ENCODE results near the gene TUBB1. TPM values are rescaled to one million over a fixed set of nuclear protein-coding genes. Genes with fewer than 3 reads are reported as not detected.

TUBB1 gene
- total and polyA plus RNA-seq, 4 donors = 0.64 to 6.8 (median 3.7) TPM

- no peak for TF ChIP-seq CTCF (IDR thresholded peaks at IDR 0.05; ENCODE audit: control extremely low read depth, extremely low read depth)
- 84 to 93% methylated on average over 1 of the region's 1 CpG for WGBS, 2 donors
Observed at GRCh38 chr20:59073582-59073981, 54.4 kb downstream of the TUBB1 start.

GRCh38 chr20:59074456-59074855 lies 55.2 kb downstream of the TUBB1 start:
- no peak overlapping the region for H3K9ac ChIP-seq (ENCODE audit: insufficient read depth in 1 of 2, low read length in 2 of 2)
- H3K36me3 ChIP-seq (ENCODE audit: control insufficient read depth in 4 of 4, insufficient read depth in 4 of 4, low read length in 4 of 4) = no peaks in the 10 kb centered on the region
- H3K4me3 ChIP-seq = no peak overlapping the region
- ATAC-seq (ENCODE audit: insufficient read depth, low FRiP score) (no peak), DNase-seq (no peak)
- H3K9me3 ChIP-seq (ENCODE audit: control insufficient read depth in 4 of 4, insufficient read depth in 3 of 4, low read length in 3 of 4) = peaks cover 0 to 2% (median 0%) of the 10 kb centered on the region in 4 donors
- no peak overlapping the region for H3K27ac ChIP-seq (ENCODE audit: low read depth in 1 of 2, low read length in 1 of 2)
- 40 to 85% methylated on average over 3 of the region's 3 CpGs for WGBS, 2 donors
- no peaks in the 10 kb centered on the region for H3K4me1 ChIP-seq (ENCODE audit: control insufficient read depth in 5 of 5, insufficient read depth in 5 of 5, low read length in 5 of 5)
- peaks cover 0 to 23% (median 16%) of the 10 kb centered on the region in 3 donors for H3K27me3 ChIP-seq (ENCODE audit: control insufficient read depth in 3 of 3, insufficient read depth in 3 of 3, low read length in 2 of 3)
- TF ChIP-seq CTCF (IDR thresholded peaks at IDR 0.05; ENCODE audit: control extremely low read depth, extremely low read depth) = no peak

More at GRCh38 chr20:59073582-59073981, 54.4 kb downstream of the TUBB1 start:
- Histone ChIP-seq H3K36me3 (ENCODE audit: control insufficient read depth in 4 of 4, insufficient read depth in 4 of 4, low read length in 4 of 4) (no peaks in the 10 kb centered on the region), H3K4me3 (no peak overlapping the region), H3K27ac (ENCODE audit: low read depth in 1 of 2, low read length in 1 of 2) (no peak overlapping the region), H3K27me3 (ENCODE audit: control insufficient read depth in 3 of 3, insufficient read depth in 3 of 3, low read length in 2 of 3) (peaks cover 0 to 23% (median 16%) of the 10 kb centered on the region in 3 donors), H3K9ac (ENCODE audit: insufficient read depth in 1 of 2, low read length in 2 of 2) (no peak overlapping the region), H3K4me1 (ENCODE audit: control insufficient read depth in 5 of 5, insufficient read depth in 5 of 5, low read length in 5 of 5) (peaks cover 0 to under 1% (median 0%) of the 10 kb centered on the region in 5 donors), H3K9me3 (ENCODE audit: control insufficient read depth in 4 of 4, insufficient read depth in 3 of 4, low read length in 3 of 4) (peaks cover 0 to 2% (median 0%) of the 10 kb centered on the region in 4 donors)
- no peak for ATAC-seq (ENCODE audit: insufficient read depth, low FRiP score)
- DNase-seq = no peak

- no peak for TF ChIP-seq CTCF (IDR thresholded peaks at IDR 0.05; ENCODE audit: control extremely low read depth, extremely low read depth)
Observed at GRCh38 chr20:59075934-59076508, 56.8 kb downstream of the TUBB1 start.

More at GRCh38 chr20:59075934-59076508, 56.8 kb downstream of the TUBB1 start:
- Histone ChIP-seq H3K9ac (ENCODE audit: insufficient read depth in 1 of 2, low read length in 2 of 2) (no peak overlapping the region), H3K9me3 (ENCODE audit: control insufficient read depth in 4 of 4, insufficient read depth in 3 of 4, low read length in 3 of 4) (peaks cover 0 to 2% (median 0%) of the 10 kb centered on the region in 4 donors), H3K27me3 (ENCODE audit: control insufficient read depth in 3 of 3, insufficient read depth in 3 of 3, low read length in 2 of 3) (peaks cover 0 to 21% (median 16%) of the 10 kb centered on the region in 3 donors), H3K27ac (ENCODE audit: low read depth in 1 of 2, low read length in 1 of 2) (no peak overlapping the region), H3K36me3 (ENCODE audit: control insufficient read depth in 4 of 4, insufficient read depth in 4 of 4, low read length in 4 of 4) (no peaks in the 10 kb centered on the region), H3K4me3 (no peak overlapping the region), H3K4me1 (ENCODE audit: control insufficient read depth in 5 of 5, insufficient read depth in 5 of 5, low read length in 5 of 5) (no peaks in the 10 kb centered on the region)
- DNase-seq = no peak
- 74 to 87% methylated on average over 4 of the region's 4 CpGs for WGBS, 2 donors
- no peak for ATAC-seq (ENCODE audit: insufficient read depth, low FRiP score)

Other genes starting within 250 kb of the TUBB1 start
- gene GNAS-AS1, start 168.5 kb upstream of the TUBB1 start, total RNA-seq = 1 to 10 TPM in 1 of 2 donors, under 1 TPM in 1; 0.80 to 1.9 TPM
- gene GNAS-AS1, start 168.5 kb upstream of the TUBB1 start, polyA plus RNA-seq = under 1 TPM; 0.07 to 0.69 TPM
- 1,000 to 10,000 TPM in 1 of 2 donors, 100 to 1,000 TPM in 1; 763 to 1,010 TPM for gene GNAS, start 166.7 kb upstream of the TUBB1 start, total RNA-seq
- 1,000 to 10,000 TPM in 1 of 2 donors, 100 to 1,000 TPM in 1; 638 to 1,238 TPM for gene GNAS, start 166.7 kb upstream of the TUBB1 start, polyA plus RNA-seq
- gene NELFCD, start 38.2 kb upstream of the TUBB1 start, total RNA-seq = 10 to 100 TPM; 46.4 to 93.9 TPM
- gene NELFCD, start 38.2 kb upstream of the TUBB1 start, polyA plus RNA-seq = 10 to 100 TPM; 31.5 to 38.3 TPM
- 100 to 1,000 TPM; 105 to 393 TPM for gene CTSZ, start 12.2 kb upstream of the TUBB1 start, total RNA-seq
- gene CTSZ, start 12.2 kb upstream of the TUBB1 start, polyA plus RNA-seq = 100 to 1,000 TPM; 189 to 558 TPM
- gene ATP5F1E, start 12.9 kb downstream of the TUBB1 start, total RNA-seq = 10 to 100 TPM; 18.4 to 74.3 TPM
- gene ATP5F1E, start 12.9 kb downstream of the TUBB1 start, polyA plus RNA-seq = 10 to 100 TPM; 53.9 to 88.8 TPM
- gene PRELID3B, start 23.4 kb downstream of the TUBB1 start, total RNA-seq = 10 to 100 TPM; 48.7 to 61.1 TPM
- 10 to 100 TPM; 19.9 to 33.7 TPM for gene PRELID3B, start 23.4 kb downstream of the TUBB1 start, polyA plus RNA-seq
- 1 to 10 TPM in 1 of 2 donors, under 1 TPM in 1; 0.86 to 1.0 TPM for gene ZNF831, start 144.4 kb downstream of the TUBB1 start, total RNA-seq
- gene ZNF831, start 144.4 kb downstream of the TUBB1 start, polyA plus RNA-seq = under 1 TPM; 0.14 to 0.26 TPM